ENCODE results near the gene COL17A1. TPM values are rescaled to one million over a fixed set of nuclear protein-coding genes. Genes with fewer than 3 reads are reported as not detected.

The COL17A1 gene
- total and polyA plus RNA-seq, 2 of the 13 experiments (the other 11 are each of a cell fraction or from before 2014, with no cell fraction given), result 0.03 TPM; not detected in 1

GRCh38 chr10:104031631-104032030, 54.0 kb downstream of the COL17A1 start:
- no peak overlapping the region for H3K9ac ChIP-seq (ENCODE audit: insufficient read depth, low read depth, low read length)
- no peaks in the 10 kb centered on the region; the same call in 1 of the 2 replicates for H3K4me1 ChIP-seq (ENCODE audit: insufficient read depth, low read length)
- H3K4me3 ChIP-seq (replicated peaks in 1 of 3; ENCODE audit: insufficient read depth in 1 of 3, low read depth in 2 of 3, low read length in 3 of 3), result no peak overlapping the region
- TF ChIP-seq, protein P1, sequence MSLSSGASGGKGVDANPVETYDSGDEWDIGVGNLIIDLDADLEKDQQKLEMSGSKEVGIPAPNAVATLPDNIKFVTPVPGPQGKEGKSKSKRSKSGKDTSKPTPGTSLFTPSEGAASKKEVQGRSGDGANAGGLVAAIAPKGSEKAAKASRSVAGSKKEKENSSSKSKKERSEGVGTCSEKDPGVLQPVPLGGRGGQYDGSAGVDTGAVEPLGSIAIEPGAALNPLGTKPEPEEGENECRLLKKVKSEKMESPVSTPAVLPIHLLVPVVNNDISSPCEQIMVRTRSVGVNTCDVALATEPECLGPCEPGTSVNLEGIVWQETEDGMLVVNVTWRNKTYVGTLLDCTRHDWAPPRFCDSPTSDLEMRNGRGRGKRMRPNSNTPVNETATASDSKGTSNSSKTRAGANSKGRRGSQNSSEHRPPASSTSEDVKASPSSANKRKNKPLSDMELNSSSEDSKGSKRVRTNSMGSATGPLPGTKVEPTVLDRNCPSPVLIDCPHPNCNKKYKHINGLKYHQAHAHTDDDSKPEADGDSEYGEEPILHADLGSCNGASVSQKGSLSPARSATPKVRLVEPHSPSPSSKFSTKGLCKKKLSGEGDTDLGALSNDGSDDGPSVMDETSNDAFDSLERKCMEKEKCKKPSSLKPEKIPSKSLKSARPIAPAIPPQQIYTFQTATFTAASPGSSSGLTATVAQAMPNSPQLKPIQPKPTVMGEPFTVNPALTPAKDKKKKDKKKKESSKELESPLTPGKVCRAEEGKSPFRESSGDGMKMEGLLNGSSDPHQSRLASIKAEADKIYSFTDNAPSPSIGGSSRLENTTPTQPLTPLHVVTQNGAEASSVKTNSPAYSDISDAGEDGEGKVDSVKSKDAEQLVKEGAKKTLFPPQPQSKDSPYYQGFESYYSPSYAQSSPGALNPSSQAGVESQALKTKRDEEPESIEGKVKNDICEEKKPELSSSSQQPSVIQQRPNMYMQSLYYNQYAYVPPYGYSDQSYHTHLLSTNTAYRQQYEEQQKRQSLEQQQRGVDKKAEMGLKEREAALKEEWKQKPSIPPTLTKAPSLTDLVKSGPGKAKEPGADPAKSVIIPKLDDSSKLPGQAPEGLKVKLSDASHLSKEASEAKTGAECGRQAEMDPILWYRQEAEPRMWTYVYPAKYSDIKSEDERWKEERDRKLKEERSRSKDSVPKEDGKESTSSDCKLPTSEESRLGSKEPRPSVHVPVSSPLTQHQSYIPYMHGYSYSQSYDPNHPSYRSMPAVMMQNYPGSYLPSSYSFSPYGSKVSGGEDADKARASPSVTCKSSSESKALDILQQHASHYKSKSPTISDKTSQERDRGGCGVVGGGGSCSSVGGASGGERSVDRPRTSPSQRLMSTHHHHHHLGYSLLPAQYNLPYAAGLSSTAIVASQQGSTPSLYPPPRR (CRISPR knock-in tag; IDR thresholded peaks at IDR 0.05; ENCODE audit: borderline replicate concordance), result no peak
- TF ChIP-seq ZNF644 (CRISPR knock-in tag; IDR thresholded peaks at IDR 0.05; ENCODE audit: low read depth) (no peak), FOSL2 (CRISPR knock-in tag; IDR thresholded peaks at IDR 0.05) (no peak), ZNF44 (CRISPR knock-in tag; IDR thresholded peaks at IDR 0.05) (no peak), ZBTB14 (CRISPR knock-in tag; IDR thresholded peaks at IDR 0.05) (no peak), ZNF549 (CRISPR knock-in tag; IDR thresholded peaks at IDR 0.05) (no peak), ZNF710 (CRISPR knock-in tag; IDR thresholded peaks at IDR 0.05; ENCODE audit: borderline replicate concordance) (no peak), ZNF891 (CRISPR knock-in tag; IDR thresholded peaks at IDR 0.05) (no peak)
- ChIA-PET CTCF (ENCODE audit: low intra/inter-chr PET ratio, low total read pairs) (no interaction called here), POLR2A (no interaction called here)
- DNase-seq (ENCODE audit: low spot score) (no peak), ATAC-seq (no peak), FAIRE-seq (no peak)
- BruUV-seq (replicated peaks), result no TSS peak
- in situ Hi-C loops (cut with HindIII; ENCODE audit: extremely low pct_ligation_motif_present, low pct_unique_long_range_greater_than_20kb) (no loop called here), intact Hi-C loops (cut with micrococcal nuclease; ENCODE audit: unreplicated experiment) (no loop called here)
- no peak overlapping the region for H2AFZ ChIP-seq (ENCODE audit: low read length)
- H3K36me3 ChIP-seq (replicated peaks in 1 of 2; ENCODE audit: control insufficient read depth in 1 of 2, insufficient read depth in 2 of 2, low read length in 2 of 2), result peaks cover 1 to 3% of the 10 kb centered on the region in 2 experiments; a peak in 1 of 5 replicates
- no peaks in the 10 kb centered on the region for H3K9me3 ChIP-seq (ENCODE audit: low read length)
- no peak overlapping the region for H3K27ac ChIP-seq (ENCODE audit: extremely low read length, insufficient read depth, low read length)
- H3K27me3 ChIP-seq (ENCODE audit: control insufficient read depth in 1 of 2, insufficient read depth in 2 of 2, low read length in 2 of 2), result no peaks in the 10 kb centered on the region
- 97% methylated on average over 2 of the region's 2 CpGs for WGBS (ENCODE audit: low lambda C conversion rate)
- no peaks in the 10 kb centered on the region for H3K79me2 ChIP-seq (ENCODE audit: insufficient read depth, low read length)
- no peak overlapping the region for H3K4me2 ChIP-seq (ENCODE audit: low read depth, low read length)
- no peaks in the 10 kb centered on the region for H4K20me1 ChIP-seq (ENCODE audit: insufficient read depth, low read length)
